ENCODE data around the gene NAP1L4.

Gene NAP1L4

GRCh38 chr11:2975594-2975993 is 16.5 kb downstream of the NAP1L4 start:
- H3K9ac ChIP-seq (ENCODE audit: low read length) = no peak overlapping the region
- H3K4me1 ChIP-seq (ENCODE audit: control insufficient read depth, insufficient read depth, low read length) = peaks cover 18% of the 10 kb centered on the region
- no peaks in the 10 kb centered on the region for H3K27me3 ChIP-seq (replicated peaks; ENCODE audit: control insufficient read depth, insufficient read depth, low read length)
- H3K4me3 ChIP-seq (ENCODE audit: low read length) = no peak overlapping the region
- peak; percentile 36 for DNase-seq (ENCODE audit: low read depth)
- peaks cover 84% of the 10 kb centered on the region for H3K36me3 ChIP-seq (ENCODE audit: control insufficient read depth, insufficient read depth, low read length, severe bottlenecking)
- H3K9me3 ChIP-seq (ENCODE audit: control insufficient read depth, low read length) = no peaks in the 10 kb centered on the region

- Histone ChIP-seq H3K4me1 (ENCODE audit: control insufficient read depth, insufficient read depth, low read length) (peaks cover 23% of the 10 kb centered on the region), H3K4me3 (ENCODE audit: low read length) (no peak overlapping the region), H3K36me3 (ENCODE audit: control insufficient read depth, insufficient read depth, low read length, severe bottlenecking) (peaks cover 96% of the 10 kb centered on the region), H3K27me3 (replicated peaks; ENCODE audit: control insufficient read depth, insufficient read depth, low read length) (no peaks in the 10 kb centered on the region), H3K9me3 (ENCODE audit: control insufficient read depth, low read length) (no peaks in the 10 kb centered on the region), H3K9ac (ENCODE audit: low read length) (no peak overlapping the region)
- no peak for DNase-seq (ENCODE audit: low read depth)
These were observed 17.9 kb downstream of the NAP1L4 start for GRCh38 chr11:2974272-2974671.

GRCh38 chr11:2968341-2968900 is 23.7 kb downstream of the NAP1L4 start:
- peaks cover 18% of the 10 kb centered on the region for H3K4me1 ChIP-seq (ENCODE audit: control insufficient read depth, insufficient read depth, low read length)
- H3K9ac ChIP-seq (ENCODE audit: low read length) = no peak overlapping the region
- no peaks in the 10 kb centered on the region for H3K27me3 ChIP-seq (replicated peaks; ENCODE audit: control insufficient read depth, insufficient read depth, low read length)
- no peaks in the 10 kb centered on the region for H3K9me3 ChIP-seq (ENCODE audit: control insufficient read depth, low read length)
- no peak overlapping the region for H3K4me3 ChIP-seq (ENCODE audit: low read length)
- H3K36me3 ChIP-seq (ENCODE audit: control insufficient read depth, insufficient read depth, low read length, severe bottlenecking) = peaks cover 89% of the 10 kb centered on the region
- no peak for DNase-seq (ENCODE audit: low read depth)

GRCh38 chr11:2964782-2965181 is 27.3 kb downstream of the NAP1L4 start:
- Histone ChIP-seq H3K9ac (ENCODE audit: low read length) (no peak overlapping the region), H3K4me3 (ENCODE audit: low read length) (no peak overlapping the region), H3K36me3 (ENCODE audit: control insufficient read depth, insufficient read depth, low read length, severe bottlenecking) (peaks cover 83% of the 10 kb centered on the region), H3K9me3 (ENCODE audit: control insufficient read depth, low read length) (no peaks in the 10 kb centered on the region), H3K27me3 (replicated peaks; ENCODE audit: control insufficient read depth, insufficient read depth, low read length) (no peaks in the 10 kb centered on the region), H3K4me1 (ENCODE audit: control insufficient read depth, insufficient read depth, low read length) (peaks cover 7% of the 10 kb centered on the region)
- no peak for DNase-seq (ENCODE audit: low read depth)

GRCh38 chr11:2963761-2964160 is 28.4 kb downstream of the NAP1L4 start:
- peaks cover 83% of the 10 kb centered on the region for H3K36me3 ChIP-seq (ENCODE audit: control insufficient read depth, insufficient read depth, low read length, severe bottlenecking)
- DNase-seq (ENCODE audit: low read depth) = no peak

GRCh38 chr11:2963112-2963754 is 28.9 kb downstream of the NAP1L4 start:
- Histone ChIP-seq H3K36me3 (ENCODE audit: control insufficient read depth, insufficient read depth, low read length, severe bottlenecking) (peaks cover 83% of the 10 kb centered on the region), H3K4me3 (ENCODE audit: low read length) (no peak overlapping the region), H3K27me3 (replicated peaks; ENCODE audit: control insufficient read depth, insufficient read depth, low read length) (no peaks in the 10 kb centered on the region), H3K9me3 (ENCODE audit: control insufficient read depth, low read length) (no peaks in the 10 kb centered on the region), H3K4me1 (ENCODE audit: control insufficient read depth, insufficient read depth, low read length) (peaks cover 7% of the 10 kb centered on the region), H3K9ac (ENCODE audit: low read length) (no peak overlapping the region)
- no peak for DNase-seq (ENCODE audit: low read depth)

More at GRCh38 chr11:2963761-2964160, 28.4 kb downstream of the NAP1L4 start:
- Histone ChIP-seq H3K9me3 (ENCODE audit: control insufficient read depth, low read length) (no peaks in the 10 kb centered on the region), H3K9ac (ENCODE audit: low read length) (no peak overlapping the region), H3K27me3 (replicated peaks; ENCODE audit: control insufficient read depth, insufficient read depth, low read length) (no peaks in the 10 kb centered on the region), H3K4me3 (ENCODE audit: low read length) (no peak overlapping the region), H3K4me1 (ENCODE audit: control insufficient read depth, insufficient read depth, low read length) (peaks cover 7% of the 10 kb centered on the region)

- no peak for DNase-seq (ENCODE audit: low read depth)
- H3K4me3 ChIP-seq (ENCODE audit: low read length) = no peak overlapping the region
- peaks cover 86% of the 10 kb centered on the region for H3K36me3 ChIP-seq (ENCODE audit: control insufficient read depth, insufficient read depth, low read length, severe bottlenecking)
- H3K4me1 ChIP-seq (ENCODE audit: control insufficient read depth, insufficient read depth, low read length) = peaks cover 7% of the 10 kb centered on the region
- H3K9me3 ChIP-seq (ENCODE audit: control insufficient read depth, low read length) = no peaks in the 10 kb centered on the region
- H3K27me3 ChIP-seq (replicated peaks; ENCODE audit: control insufficient read depth, insufficient read depth, low read length) = no peaks in the 10 kb centered on the region
- H3K9ac ChIP-seq (ENCODE audit: low read length) = no peak overlapping the region
These were observed 31.0 kb downstream of the NAP1L4 start for GRCh38 chr11:2961080-2961479.

- Histone ChIP-seq H3K9ac (ENCODE audit: low read length) (no peak overlapping the region), H3K27me3 (replicated peaks; ENCODE audit: control insufficient read depth, insufficient read depth, low read length) (no peaks in the 10 kb centered on the region), H3K4me1 (ENCODE audit: control insufficient read depth, insufficient read depth, low read length) (peaks cover 4% of the 10 kb centered on the region), H3K4me3 (ENCODE audit: low read length) (no peak overlapping the region), H3K36me3 (ENCODE audit: control insufficient read depth, insufficient read depth, low read length, severe bottlenecking) (peaks cover 87% of the 10 kb centered on the region), H3K9me3 (ENCODE audit: control insufficient read depth, low read length) (no peaks in the 10 kb centered on the region)
- no peak for DNase-seq (ENCODE audit: low read depth)
These were observed 32.0 kb downstream of the NAP1L4 start for GRCh38 chr11:2960139-2960538.

- Histone ChIP-seq H3K36me3 (ENCODE audit: control insufficient read depth, insufficient read depth, low read length, severe bottlenecking) (peaks cover 92% of the 10 kb centered on the region), H3K4me1 (ENCODE audit: control insufficient read depth, insufficient read depth, low read length) (no peaks in the 10 kb centered on the region), H3K9me3 (ENCODE audit: control insufficient read depth, low read length) (no peaks in the 10 kb centered on the region), H3K27me3 (replicated peaks; ENCODE audit: control insufficient read depth, insufficient read depth, low read length) (no peaks in the 10 kb centered on the region), H3K4me3 (ENCODE audit: low read length) (no peak overlapping the region), H3K9ac (ENCODE audit: low read length) (no peak overlapping the region)
- DNase-seq (ENCODE audit: low read depth) = no peak
These were observed 33.9 kb downstream of the NAP1L4 start for GRCh38 chr11:2958251-2958650.

GRCh38 chr11:2955906-2956476 is 36.1 kb downstream of the NAP1L4 start:
- Histone ChIP-seq H3K27me3 (replicated peaks; ENCODE audit: control insufficient read depth, insufficient read depth, low read length) (no peaks in the 10 kb centered on the region), H3K9ac (ENCODE audit: low read length) (no peak overlapping the region), H3K36me3 (ENCODE audit: control insufficient read depth, insufficient read depth, low read length, severe bottlenecking) (peaks cover 100% of the 10 kb centered on the region), H3K9me3 (ENCODE audit: control insufficient read depth, low read length) (no peaks in the 10 kb centered on the region), H3K4me1 (ENCODE audit: control insufficient read depth, insufficient read depth, low read length) (peaks cover 5% of the 10 kb centered on the region), H3K4me3 (ENCODE audit: low read length) (no peak overlapping the region)
- DNase-seq (ENCODE audit: low read depth) = no peak

GRCh38 chr11:2954263-2954662 is 37.9 kb downstream of the NAP1L4 start:
- Histone ChIP-seq H3K4me1 (ENCODE audit: control insufficient read depth, insufficient read depth, low read length) (peaks cover 6% of the 10 kb centered on the region), H3K4me3 (ENCODE audit: low read length) (no peak overlapping the region), H3K9ac (ENCODE audit: low read length) (no peak overlapping the region), H3K9me3 (ENCODE audit: control insufficient read depth, low read length) (no peaks in the 10 kb centered on the region), H3K27me3 (replicated peaks; ENCODE audit: control insufficient read depth, insufficient read depth, low read length) (no peaks in the 10 kb centered on the region), H3K36me3 (ENCODE audit: control insufficient read depth, insufficient read depth, low read length, severe bottlenecking) (peaks cover 100% of the 10 kb centered on the region)
- no peak for DNase-seq (ENCODE audit: low read depth)
